SH-SY5Y (cell line): ENCODE results near the gene ERGIC2.

Source experiments
- GATA2 ChIP-seq: IDR thresholded peaks from 2 replicates; pipeline ENCODE4 v1.6.1; 2011; ENCODE audit warnings: mild to moderate bottlenecking, low read depth, low read length
- GATA3 ChIP-seq: IDR thresholded peaks from 2 replicates; pipeline ENCODE4 v1.6.1; 2011; ENCODE audit warnings: low read depth, mild to moderate bottlenecking, low read length, moderate library complexity

The ERGIC2 gene

GRCh38 chr12:29380536-29381523 is at the start of gene ERGIC2:
ERGIC2 (minus strand) TSS chr12:29381172; CDS start chr12:29371633, 9,539 bp downstream.
- TF ChIP-seq GATA3 (no peak), GATA2 (no peak)

GRCh38 chr12:29430716-29431044 is 49.7 kb upstream of the ERGIC2 start:
- TF ChIP-seq GATA2 (no peak), GATA3 (no peak)

- TF ChIP-seq GATA2 (no peak), GATA3 (no peak)
Observed at GRCh38 chr12:29429999-29430715, 49.2 kb upstream of the ERGIC2 start.

- TF ChIP-seq GATA3: no peak
- TF ChIP-seq GATA2: no peak
Observed at GRCh38 chr12:29428633-29429032, 47.7 kb upstream of the ERGIC2 start.

- TF ChIP-seq GATA2 (no peak), GATA3 (no peak)
Observed at GRCh38 chr12:29427964-29428363, 47.0 kb upstream of the ERGIC2 start.

- TF ChIP-seq GATA2 (no peak), GATA3 (no peak)
Observed at GRCh38 chr12:29426498-29426897, 45.5 kb upstream of the ERGIC2 start.

- TF ChIP-seq GATA3 (no peak), GATA2 (no peak)
Observed at GRCh38 chr12:29425722-29426121, 44.8 kb upstream of the ERGIC2 start.

- TF ChIP-seq GATA2 (no peak), GATA3 (no peak)
Observed at GRCh38 chr12:29416748-29417147, 35.8 kb upstream of the ERGIC2 start.

GRCh38 chr12:29415111-29415510 is 34.1 kb upstream of the ERGIC2 start:
- TF ChIP-seq GATA3 (no peak), GATA2 (no peak)

GRCh38 chr12:29414368-29414767 is 33.4 kb upstream of the ERGIC2 start:
- no peak for TF ChIP-seq GATA2
- TF ChIP-seq GATA3: no peak

GRCh38 chr12:29405561-29405960 is 24.6 kb upstream of the ERGIC2 start:
- TF ChIP-seq GATA2 (no peak), GATA3 (no peak)

- no peak for TF ChIP-seq GATA3
- no peak for TF ChIP-seq GATA2
Observed at GRCh38 chr12:29403991-29404390, 23.0 kb upstream of the ERGIC2 start.

- TF ChIP-seq GATA2 (no peak), GATA3 (no peak)
Observed at GRCh38 chr12:29402437-29402836, 21.5 kb upstream of the ERGIC2 start.

GRCh38 chr12:29398495-29398894 is 17.5 kb upstream of the ERGIC2 start:
- TF ChIP-seq GATA3: no peak
- TF ChIP-seq GATA2: no peak

- no peak for TF ChIP-seq GATA3
- TF ChIP-seq GATA2: no peak
Observed at GRCh38 chr12:29396774-29397173, 15.8 kb upstream of the ERGIC2 start.

GRCh38 chr12:29395356-29395755 is 14.4 kb upstream of the ERGIC2 start:
- TF ChIP-seq GATA2 (no peak), GATA3 (no peak)
